Chondrocyte (in vitro differentiated cells): ENCODE data around the gene TGFBR1. TPM values are rescaled to one million over a fixed set of nuclear protein-coding genes. Genes with fewer than 3 reads are reported as not detected.

Source experiments
- DNase-seq: peaks from one replicate; pipeline ENCODE4 v3.0.0; 2021; ENCODE audit warnings: mixed read lengths, low spot score
- H3K27ac Mint-ChIP-seq: one replicate; pipeline ENCODE4 v1.8.0; 2021; ENCODE audit warnings: mild to moderate bottlenecking, moderate library complexity, mixed read lengths; ENCODE audit not compliant: unreplicated experiment
- H3K27me3 Mint-ChIP-seq: 2 replicates; pipeline ENCODE4 v1.8.0; 2021; ENCODE audit warnings: low read depth, mixed read lengths
- H3K36me3 Mint-ChIP-seq: 2 replicates; pipeline ENCODE4 v1.8.0; 2021; ENCODE audit warnings: low read depth, mixed read lengths
- H3K4me1 Mint-ChIP-seq: 2 replicates; pipeline ENCODE4 v1.8.0; 2021; ENCODE audit warnings: low read depth, mild to moderate bottlenecking, mixed read lengths
- H3K4me3 Mint-ChIP-seq: one replicate; pipeline ENCODE4 v1.8.0; 2021; ENCODE audit warnings: mild to moderate bottlenecking, moderate library complexity, mixed read lengths; ENCODE audit not compliant: unreplicated experiment
- H3K9me3 Mint-ChIP-seq: 2 replicates; pipeline ENCODE4 v1.8.0; 2021; ENCODE audit warnings: low read depth, mixed read lengths
- total RNA-seq: library from RNA; stranded (reverse); gene quantifications from 3 replicates; pipeline ENCODE4 v1.2.1, GENCODE V29; 2021
- TF ChIP-seq, protein P1 (sequence below): fragments of 200-600 bp; sonication (generic); IDR thresholded peaks from 2 replicates; pipeline ENCODE4 v1.5.0; 2021; ENCODE audit warnings: antibody characterized with exemption, mild to moderate bottlenecking, moderate library complexity

TGFBR1 gene
- total RNA-seq, 1 donor from 2014 or later: 109 TPM

- DNase-seq: no peak
- Mint-ChIP-seq H3K4me3 (no peak overlapping the region), H3K9me3 (peaks cover 4% of the 10 kb centered on the region), H3K36me3 (no peaks in the 10 kb centered on the region), H3K4me1 (peaks cover 79% of the 10 kb centered on the region), H3K27ac (no peak overlapping the region), H3K27me3 (no peaks in the 10 kb centered on the region)
- TF ChIP-seq, protein P1, sequence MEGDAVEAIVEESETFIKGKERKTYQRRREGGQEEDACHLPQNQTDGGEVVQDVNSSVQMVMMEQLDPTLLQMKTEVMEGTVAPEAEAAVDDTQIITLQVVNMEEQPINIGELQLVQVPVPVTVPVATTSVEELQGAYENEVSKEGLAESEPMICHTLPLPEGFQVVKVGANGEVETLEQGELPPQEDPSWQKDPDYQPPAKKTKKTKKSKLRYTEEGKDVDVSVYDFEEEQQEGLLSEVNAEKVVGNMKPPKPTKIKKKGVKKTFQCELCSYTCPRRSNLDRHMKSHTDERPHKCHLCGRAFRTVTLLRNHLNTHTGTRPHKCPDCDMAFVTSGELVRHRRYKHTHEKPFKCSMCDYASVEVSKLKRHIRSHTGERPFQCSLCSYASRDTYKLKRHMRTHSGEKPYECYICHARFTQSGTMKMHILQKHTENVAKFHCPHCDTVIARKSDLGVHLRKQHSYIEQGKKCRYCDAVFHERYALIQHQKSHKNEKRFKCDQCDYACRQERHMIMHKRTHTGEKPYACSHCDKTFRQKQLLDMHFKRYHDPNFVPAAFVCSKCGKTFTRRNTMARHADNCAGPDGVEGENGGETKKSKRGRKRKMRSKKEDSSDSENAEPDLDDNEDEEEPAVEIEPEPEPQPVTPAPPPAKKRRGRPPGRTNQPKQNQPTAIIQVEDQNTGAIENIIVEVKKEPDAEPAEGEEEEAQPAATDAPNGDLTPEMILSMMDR: no peak
These were observed 19.8 kb downstream of the TGFBR1 start for GRCh38 chr9:99124534-99125255.

GRCh38 chr9:99125446-99125845 is 20.5 kb downstream of the TGFBR1 start:
- no peak overlapping the region for H3K4me3 Mint-ChIP-seq
- H3K36me3 Mint-ChIP-seq: no peaks in the 10 kb centered on the region
- no peaks in the 10 kb centered on the region for H3K27me3 Mint-ChIP-seq
- no peak overlapping the region for H3K27ac Mint-ChIP-seq
- TF ChIP-seq, protein P1: no peak
- peaks cover 4% of the 10 kb centered on the region for H3K9me3 Mint-ChIP-seq
- no peak for DNase-seq
- H3K4me1 Mint-ChIP-seq: peaks cover 72% of the 10 kb centered on the region

DNA sequence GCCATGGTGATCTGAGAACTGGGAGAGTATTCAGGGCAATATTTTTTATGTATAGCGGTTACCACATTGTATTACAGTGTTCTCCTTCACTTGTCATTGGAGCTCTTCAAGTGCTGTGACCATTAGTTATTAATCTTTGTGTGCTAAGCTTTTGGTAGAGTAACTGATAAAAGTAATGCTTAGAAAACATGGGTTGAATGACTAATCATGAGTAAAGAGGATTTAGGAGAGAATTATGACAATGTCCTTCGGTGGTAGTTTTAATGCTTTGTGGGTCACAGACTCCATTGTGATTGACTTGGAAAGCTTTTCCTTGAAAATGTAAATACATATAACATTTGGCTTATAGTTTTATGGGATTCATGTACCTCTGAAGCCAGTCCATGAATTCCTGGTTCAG is 21.4 kb downstream of the TGFBR1 start:
- no peak for DNase-seq
- no peak overlapping the region for H3K4me3 Mint-ChIP-seq
- no peaks in the 10 kb centered on the region for H3K27me3 Mint-ChIP-seq
- peaks cover 63% of the 10 kb centered on the region for H3K4me1 Mint-ChIP-seq
- no peak overlapping the region for H3K27ac Mint-ChIP-seq
- TF ChIP-seq, protein P1: no peak
- peaks cover 4% of the 10 kb centered on the region for H3K9me3 Mint-ChIP-seq
- H3K36me3 Mint-ChIP-seq: peaks cover 3% of the 10 kb centered on the region

DNA sequence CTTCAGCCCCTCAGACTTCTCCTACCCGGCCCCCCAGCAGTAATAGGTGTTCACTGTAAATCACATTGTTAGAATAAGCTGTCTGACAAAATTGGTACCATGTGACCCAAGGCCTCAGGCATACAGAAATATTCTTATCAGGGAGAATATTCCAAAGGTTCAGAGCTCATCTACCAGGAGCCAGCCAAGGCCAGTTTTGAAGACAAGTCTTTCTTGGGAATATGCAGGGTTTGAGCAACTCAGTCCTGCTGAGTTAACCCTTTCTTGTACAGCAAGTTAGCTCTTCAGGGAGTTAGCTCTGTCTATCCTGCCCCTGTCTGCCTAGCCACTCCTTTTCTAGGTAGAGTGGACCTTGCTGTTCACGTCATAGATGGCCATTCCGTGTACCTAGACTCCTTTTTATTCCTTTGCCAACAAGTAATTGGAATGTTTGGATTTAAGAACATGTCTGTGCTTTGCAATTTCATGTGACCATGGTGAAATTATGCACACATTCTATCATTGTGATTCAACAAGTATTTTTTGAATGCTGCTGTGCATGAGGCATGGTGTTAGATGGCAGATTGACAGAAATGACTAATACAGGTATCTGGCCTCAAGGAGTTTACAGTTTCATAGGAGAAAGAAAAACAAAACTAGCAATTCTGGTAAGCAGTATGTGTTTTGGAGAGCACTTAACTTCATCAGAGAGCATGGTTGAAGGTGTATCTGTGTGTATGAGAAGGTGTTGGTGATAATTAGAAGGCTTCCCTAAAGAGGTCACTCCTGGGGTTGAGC is 22.6 kb downstream of the TGFBR1 start:
- DNase-seq: no peak
- Mint-ChIP-seq H3K36me3 (peaks cover 8% of the 10 kb centered on the region), H3K4me1 (peaks cover 51% of the 10 kb centered on the region), H3K27me3 (no peaks in the 10 kb centered on the region), H3K9me3 (peaks cover 4% of the 10 kb centered on the region), H3K27ac (peak overlapping the region; percentile 46), H3K4me3 (no peak overlapping the region)
- TF ChIP-seq, protein P1: no peak

DNA sequence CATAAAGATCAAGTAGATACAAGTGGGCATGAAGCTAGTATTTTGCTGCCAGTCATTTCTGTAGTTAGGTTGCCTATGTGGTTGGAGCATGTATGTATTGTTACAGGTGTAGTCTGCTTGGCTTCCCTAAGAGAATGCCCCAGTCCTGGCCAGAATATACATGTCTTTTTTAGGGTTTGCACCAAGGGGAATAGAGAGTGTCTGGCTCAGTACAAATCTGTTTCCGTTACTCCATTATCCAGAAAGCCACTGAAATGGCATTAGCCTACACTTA is 23.2 kb downstream of the TGFBR1 start:
- Mint-ChIP-seq H3K27ac (peak overlapping the region; percentile 46), H3K4me1 (peaks cover 49% of the 10 kb centered on the region)

More for the DNA sequence above, 23.2 kb downstream of the TGFBR1 start:
- DNase-seq: no peak
- Mint-ChIP-seq H3K4me3 (no peak overlapping the region), H3K36me3 (peaks cover 10% of the 10 kb centered on the region), H3K9me3 (peaks cover 4% of the 10 kb centered on the region), H3K27me3 (no peaks in the 10 kb centered on the region)
- TF ChIP-seq, protein P1: no peak
